HEK293 (cell line): ENCODE results near the gene REN.
A peak's percentile ranks its signal among the peaks of the same experiment; 100 is the strongest.

Source experiments
- CTCF ChIA-PET: fragments of 350-600 bp; formaldehyde crosslinking; extraction: SDS; loops from one replicate; lab custom pipeline; 2021; ENCODE audit warnings: antibody characterized with exemption; lab: Yijun Ruan, JAX
- POLR2A ChIA-PET: fragments of 300-600 bp; formaldehyde crosslinking; extraction: SDS; loops from one replicate; lab custom pipeline; 2020; ENCODE audit warnings: antibody characterized with exemption, inconsistent platforms; lab: Yijun Ruan, JAX
- H3K27ac ChIP-seq: fragments of 200-500 bp; sonication (Bioruptor generic); 2 replicates; pipeline ENCODE4 v1.5.1; 2014; ENCODE audit warnings: low read depth, low read length, control low read depth, inconsistent platforms; ENCODE audit errors: extremely low read depth
- H3K36me3 ChIP-seq, 2 experiments: fragments of 200-500 bp in 1 of 2; sonication (Bioruptor generic) in 1 of 2; 1 replicate in 1 of 2; 2 replicates in 1 of 2; pipeline ENCODE4 v1.5.1; 2014 to 2017; ENCODE audit warnings: inconsistent platforms in 2 of 2, low read length in 2 of 2; ENCODE audit not compliant: control insufficient read depth in 2 of 2, insufficient read depth in 1 of 2
- H3K4me1 ChIP-seq: fragments of 200-500 bp; sonication (Bioruptor generic); 2 replicates; pipeline ENCODE4 v1.5.1; 2014; ENCODE audit warnings: mild to moderate bottlenecking, low read length, inconsistent platforms; ENCODE audit not compliant: control insufficient read depth, insufficient read depth
- H3K4me3 ChIP-seq: 2 replicates; pipeline ENCODE4 v1.5.1; 2011; ENCODE audit warnings: low read depth, mild to moderate bottlenecking, control low read depth, low read length, moderate library complexity
- H3K9me3 ChIP-seq: fragments of 200-500 bp; sonication (Bioruptor generic); 2 replicates; pipeline ENCODE4 v1.5.1; 2014; ENCODE audit warnings: low read depth, low read length, inconsistent platforms; ENCODE audit not compliant: control insufficient read depth, insufficient read depth
- ATF2 ChIP-seq: fragments of 450-650 bp; formaldehyde crosslinking; IDR thresholded peaks from 2 replicates; pipeline ENCODE4 v1.5.1; 2016; ENCODE audit warnings: missing biosample characterization, missing genetic modification characterization, low read depth
- EGR2 ChIP-seq: fragments of 450-650 bp; formaldehyde crosslinking; IDR thresholded peaks from 2 replicates; pipeline ENCODE4 v1.5.1; 2016; ENCODE audit warnings: low read depth, missing biosample characterization, missing genetic modification characterization
- HOXD13 ChIP-seq: sonication (generic); formaldehyde crosslinking; IDR thresholded peaks from 2 replicates; pipeline ENCODE4 v1.8.0; 2022; ENCODE audit warnings: missing genetic modification reagents, borderline replicate concordance
- INSM2 ChIP-seq: fragments of 450-650 bp; formaldehyde crosslinking; IDR thresholded peaks from 2 replicates; pipeline ENCODE4 v1.5.1; 2016; ENCODE audit warnings: missing biosample characterization, missing genetic modification characterization
- KLF10 ChIP-seq: fragments of 450-650 bp; IDR thresholded peaks from 2 replicates; pipeline ENCODE4 v1.5.1; 2018; ENCODE audit warnings: missing biosample characterization, mild to moderate bottlenecking, missing genetic modification characterization
- PATZ1 ChIP-seq: fragments of 450-650 bp; formaldehyde crosslinking; IDR thresholded peaks from 2 replicates; pipeline ENCODE4 v1.5.1; 2016; ENCODE audit warnings: missing biosample characterization, missing genetic modification characterization
- PRDM6 ChIP-seq: fragments of 450-650 bp; formaldehyde crosslinking; IDR thresholded peaks from 2 replicates; pipeline ENCODE4 v1.5.1; 2017; ENCODE audit warnings: missing biosample characterization, missing genetic modification characterization
- SCRT2 ChIP-seq: fragments of 450-650 bp; formaldehyde crosslinking; IDR thresholded peaks from 2 replicates; pipeline ENCODE4 v1.5.1; 2016; ENCODE audit warnings: missing biosample characterization, missing genetic modification characterization
- TCF7L2 ChIP-seq: IDR thresholded peaks from 2 replicates; pipeline ENCODE4 v1.6.1; 2011; ENCODE audit warnings: low read depth, mild to moderate bottlenecking, inconsistent platforms, low read length, moderate library complexity, borderline replicate concordance
- ZBTB21 ChIP-seq: fragments of 450-650 bp; formaldehyde crosslinking; IDR thresholded peaks from 2 replicates; pipeline ENCODE4 v1.5.1; 2017; ENCODE audit warnings: missing biosample characterization, missing genetic modification characterization
- ZEB2 ChIP-seq: fragments of 450-650 bp; formaldehyde crosslinking; IDR thresholded peaks from 2 replicates; pipeline ENCODE4 v1.5.1; 2016; ENCODE audit warnings: missing biosample characterization, missing genetic modification characterization
- ZFHX2 ChIP-seq: fragments of 450-650 bp; formaldehyde crosslinking; conservative IDR thresholded peaks from 2 replicates; pipeline ENCODE4 v1.5.1; 2016; ENCODE audit warnings: missing biosample characterization, missing genetic modification characterization
- ZFP69B ChIP-seq: fragments of 450-650 bp; formaldehyde crosslinking; IDR thresholded peaks from 2 replicates; pipeline ENCODE4 v1.5.1; 2016; ENCODE audit warnings: missing biosample characterization, missing genetic modification characterization
- ZIC2 ChIP-seq: fragments of 450-650 bp; formaldehyde crosslinking; IDR thresholded peaks from 2 replicates; pipeline ENCODE4 v1.5.1; 2016; ENCODE audit warnings: missing biosample characterization, missing genetic modification characterization
- ZNF112 ChIP-seq: fragments of 450-650 bp; formaldehyde crosslinking; IDR thresholded peaks from 2 replicates; pipeline ENCODE4 v1.5.0; 2017; ENCODE audit warnings: missing biosample characterization, missing genetic modification characterization
- ZNF157 ChIP-seq: fragments of 450-650 bp; formaldehyde crosslinking; IDR thresholded peaks from 2 replicates; pipeline ENCODE4 v1.5.1; 2016; ENCODE audit warnings: missing biosample characterization, missing genetic modification characterization
- ZNF169 ChIP-seq: fragments of 450-650 bp; formaldehyde crosslinking; IDR thresholded peaks from 2 replicates; pipeline ENCODE4 v1.5.1; 2016; ENCODE audit warnings: missing biosample characterization, missing genetic modification characterization
- ZNF184 ChIP-seq: fragments of 450-650 bp; IDR thresholded peaks from 2 replicates; pipeline ENCODE4 v1.5.1; 2018; ENCODE audit warnings: missing biosample characterization, mild to moderate bottlenecking, missing genetic modification characterization
- ZNF2 ChIP-seq: fragments of 450-650 bp; formaldehyde crosslinking; IDR thresholded peaks from 2 replicates; pipeline ENCODE4 v1.5.1; 2016; ENCODE audit warnings: missing biosample characterization, missing genetic modification characterization
- ZNF324 ChIP-seq: fragments of 450-650 bp; formaldehyde crosslinking; IDR thresholded peaks from 2 replicates; pipeline ENCODE4 v1.5.1; 2016; ENCODE audit warnings: missing biosample characterization, missing genetic modification characterization
- ZNF362 ChIP-seq: fragments of 450-650 bp; formaldehyde crosslinking; IDR thresholded peaks from 2 replicates; pipeline ENCODE4 v1.5.1; 2016; ENCODE audit warnings: missing biosample characterization, missing genetic modification characterization
- ZNF366 ChIP-seq: fragments of 450-650 bp; formaldehyde crosslinking; conservative IDR thresholded peaks from 2 replicates; pipeline ENCODE4 v1.5.1; 2016; ENCODE audit warnings: missing biosample characterization, missing genetic modification characterization
- ZNF37A ChIP-seq: fragments of 450-650 bp; IDR thresholded peaks from 2 replicates; pipeline ENCODE4 v1.5.1; 2018; ENCODE audit warnings: missing biosample characterization, missing genetic modification characterization
- ZNF558 ChIP-seq: fragments of 450-650 bp; formaldehyde crosslinking; IDR thresholded peaks from 2 replicates; pipeline ENCODE4 v1.5.1; 2016; ENCODE audit warnings: missing biosample characterization, missing genetic modification characterization
- ZNF621 ChIP-seq: fragments of 450-650 bp; formaldehyde crosslinking; IDR thresholded peaks from 2 replicates; pipeline ENCODE4 v1.5.1; 2017; ENCODE audit warnings: missing biosample characterization, missing genetic modification characterization
- ZNF660 ChIP-seq: fragments of 450-650 bp; IDR thresholded peaks from 2 replicates; pipeline ENCODE4 v1.5.1; 2018; ENCODE audit warnings: missing biosample characterization, mild to moderate bottlenecking, missing genetic modification characterization
- ZNF692 ChIP-seq: fragments of 450-650 bp; formaldehyde crosslinking; IDR thresholded peaks from 2 replicates; pipeline ENCODE4 v1.5.1; 2016; ENCODE audit warnings: missing biosample characterization, missing genetic modification characterization
- ZNF776 ChIP-seq: fragments of 450-650 bp; formaldehyde crosslinking; IDR thresholded peaks from 2 replicates; pipeline ENCODE4 v1.5.0; 2017; ENCODE audit warnings: missing biosample characterization, missing genetic modification characterization, borderline replicate concordance
- ZSCAN30 ChIP-seq: fragments of 450-650 bp; IDR thresholded peaks from 2 replicates; pipeline ENCODE4 v1.5.1; 2018; ENCODE audit warnings: missing biosample characterization, mild to moderate bottlenecking, missing genetic modification characterization, moderate library complexity

Gene REN

GRCh38 chr1:204127597-204128242 lies 38.4 kb downstream of the REN start:
- peaks cover 0 to 33% of the 10 kb centered on the region in 2 experiments; a peak in 1 of 3 replicates for H3K36me3 ChIP-seq
- 0 out of 2 replicates have a peak, but pooled peaks cover 3% of the 10 kb centered on the region for H3K4me1 ChIP-seq
- CTCF ChIA-PET = interaction anchor here (0.5 to 6.0 kb wide), 23 partner anchors 8 to 308 kb away, joined by 3 to 167 read pairs (median 5); partner anchors contain the start of genes SNRPE and SOX13
- POLR2A ChIA-PET = interaction anchor here (0.7 to 2.7 kb wide), 3 partner anchors 55 to 262 kb away, joined by 5 to 20 read pairs (median 6); partner anchors contain the start of gene SOX13
- H3K4me3 ChIP-seq = no peak overlapping the region
- no peaks in the 10 kb centered on the region for H3K9me3 ChIP-seq
- H3K27ac ChIP-seq = no peak overlapping the region
- TF ChIP-seq HOXD13 (CRISPR knock-in tag) (no peak), ZNF660 (tag by site-specific recombination) (peak; percentile 89), ZFP69B (tag by site-specific recombination) (peak; percentile 23; the same call in 1 of the 2 replicates), ZNF776 (tag by site-specific recombination) (no peak), ZNF362 (tag by site-specific recombination) (0 out of 2 replicates have a peak, but pooled peaks have one; percentile 16), ZFHX2 (tag by site-specific recombination) (0 out of 2 replicates have a peak, but pooled peaks have one; percentile 11), ATF2 (tag by site-specific recombination) (peak; percentile 81; the same call in 1 of the 2 replicates), EGR2 (no peak), ZNF692 (0 out of 2 replicates have a peak, but pooled peaks have one; percentile 45), ZNF37A (no peak), ZNF2 (tag by site-specific recombination) (no peak), ZNF112 (tag by site-specific recombination) (no peak), ZNF621 (tag by site-specific recombination) (no peak), ZNF169 (tag by site-specific recombination) (no peak), KLF10 (tag by site-specific recombination) (no peak), ZNF184 (tag by site-specific recombination) (peak; percentile 82), TCF7L2 (no peak), PRDM6 (tag by site-specific recombination) (peak; percentile 80), INSM2 (no peak), ZIC2 (tag by site-specific recombination) (no peak), ZSCAN30 (tag by site-specific recombination) (peak; percentile 47; the same call in 1 of the 2 replicates), ZNF558 (no peak), ZNF157 (no peak), ZNF324 (tag by site-specific recombination) (0 out of 2 replicates have a peak, but pooled peaks have one; percentile 26), SCRT2 (no peak), ZEB2 (tag by site-specific recombination) (peak; percentile 63), ZBTB21 (tag by site-specific recombination) (peak; percentile 52; the same call in 1 of the 2 replicates), ZNF366 (peak; percentile 56), PATZ1 (tag by site-specific recombination) (peak; percentile 56; the same call in 1 of the 2 replicates)
